GM18508 (cell line): ENCODE results near the gene CTRB1.

Source experiments
- ATAC-seq: cut with Tn5 transposase; IDR thresholded peaks from one replicate; pipeline ENCODE4 v1.9.1; 2021; ENCODE audit warnings: moderate number of reproducible peaks; ENCODE audit not compliant: insufficient read depth, unreplicated experiment

Gene CTRB1

DNA sequence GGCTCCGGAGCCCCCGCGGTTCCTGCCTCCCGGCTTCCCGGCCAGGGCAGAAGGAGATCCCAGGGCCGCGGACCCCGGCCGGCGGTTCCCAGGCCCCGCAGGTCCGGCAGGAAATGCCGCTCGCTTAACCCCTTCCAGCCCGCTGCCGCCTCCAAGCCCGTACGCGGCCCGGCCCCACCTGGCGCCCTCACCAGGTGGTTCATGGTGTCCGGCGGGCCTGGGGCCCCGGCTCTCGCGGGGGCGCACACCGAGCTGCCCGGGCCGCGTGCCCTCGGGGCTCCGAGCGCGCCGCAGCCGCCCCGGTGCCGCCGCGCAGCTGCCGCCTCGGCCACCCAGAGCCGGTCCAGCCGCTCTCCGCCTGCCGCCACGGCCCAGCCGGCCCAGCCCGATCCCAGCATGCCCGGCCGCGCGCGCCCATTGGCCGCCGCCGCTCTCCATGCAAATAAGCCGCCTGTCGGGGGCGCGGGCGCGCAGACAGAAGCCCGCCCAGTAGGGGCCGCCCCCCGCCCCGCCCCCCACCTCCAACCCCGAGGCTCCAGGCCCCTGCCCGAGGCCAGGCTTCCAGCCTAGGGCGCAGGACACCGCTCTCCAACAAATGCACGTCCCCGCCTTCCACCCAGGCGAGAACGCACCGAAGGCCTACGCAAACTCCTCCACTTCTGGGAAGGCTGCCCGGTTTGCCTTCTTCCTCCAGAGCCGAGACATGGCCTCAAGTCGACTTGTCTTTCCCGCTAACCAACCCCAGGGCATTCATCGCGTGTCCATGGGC is 32.7 kb downstream of the CTRB1 start, which contains the start of gene BCAR1:
Gene BCAR1, minus strand, starts transcription at position 345 of the 769 bp plus-strand sequence. Its CDS starts 142 bp downstream, at position 203.
- no peak for ATAC-seq

DNA sequence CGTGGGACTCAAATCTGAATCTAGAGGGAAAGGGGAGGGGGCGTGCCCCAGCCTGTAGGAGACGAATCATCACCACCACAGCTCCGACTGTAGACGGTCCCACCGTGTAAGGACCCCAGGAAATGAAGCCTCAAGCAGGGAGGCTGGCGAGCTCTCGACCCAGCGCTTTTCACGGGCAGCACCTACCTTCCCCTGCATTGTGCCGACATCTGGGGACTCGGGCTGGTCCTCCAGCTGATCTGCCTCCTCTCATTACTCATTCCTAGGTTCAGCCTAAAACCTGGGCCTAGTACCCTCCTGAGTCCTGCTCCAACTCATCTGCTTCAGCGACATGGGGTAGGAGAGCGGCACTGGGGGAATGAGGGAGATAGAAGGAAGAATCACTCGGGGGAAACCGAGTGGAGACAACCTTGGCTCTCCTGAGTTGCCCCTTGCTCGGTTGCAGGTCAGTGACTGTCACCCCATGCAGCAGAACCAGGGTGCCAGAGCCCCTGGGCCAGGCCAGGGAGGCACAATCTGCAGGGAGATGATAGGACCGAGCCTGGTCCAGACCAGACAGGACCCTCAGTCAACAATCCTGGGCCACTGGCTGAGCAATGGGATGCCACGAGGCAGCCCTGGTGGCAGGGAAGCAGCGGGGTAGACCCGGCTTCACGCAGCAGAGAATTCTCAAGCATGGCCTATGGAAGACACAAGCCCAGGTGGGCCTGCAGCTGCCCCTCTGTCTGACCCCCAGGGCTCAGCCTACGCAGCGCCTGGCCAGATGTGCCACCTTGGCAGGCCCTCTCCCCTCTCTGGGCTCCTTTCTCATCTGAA is 33.5 kb downstream of the CTRB1 start:
- ATAC-seq, result no peak

DNA sequence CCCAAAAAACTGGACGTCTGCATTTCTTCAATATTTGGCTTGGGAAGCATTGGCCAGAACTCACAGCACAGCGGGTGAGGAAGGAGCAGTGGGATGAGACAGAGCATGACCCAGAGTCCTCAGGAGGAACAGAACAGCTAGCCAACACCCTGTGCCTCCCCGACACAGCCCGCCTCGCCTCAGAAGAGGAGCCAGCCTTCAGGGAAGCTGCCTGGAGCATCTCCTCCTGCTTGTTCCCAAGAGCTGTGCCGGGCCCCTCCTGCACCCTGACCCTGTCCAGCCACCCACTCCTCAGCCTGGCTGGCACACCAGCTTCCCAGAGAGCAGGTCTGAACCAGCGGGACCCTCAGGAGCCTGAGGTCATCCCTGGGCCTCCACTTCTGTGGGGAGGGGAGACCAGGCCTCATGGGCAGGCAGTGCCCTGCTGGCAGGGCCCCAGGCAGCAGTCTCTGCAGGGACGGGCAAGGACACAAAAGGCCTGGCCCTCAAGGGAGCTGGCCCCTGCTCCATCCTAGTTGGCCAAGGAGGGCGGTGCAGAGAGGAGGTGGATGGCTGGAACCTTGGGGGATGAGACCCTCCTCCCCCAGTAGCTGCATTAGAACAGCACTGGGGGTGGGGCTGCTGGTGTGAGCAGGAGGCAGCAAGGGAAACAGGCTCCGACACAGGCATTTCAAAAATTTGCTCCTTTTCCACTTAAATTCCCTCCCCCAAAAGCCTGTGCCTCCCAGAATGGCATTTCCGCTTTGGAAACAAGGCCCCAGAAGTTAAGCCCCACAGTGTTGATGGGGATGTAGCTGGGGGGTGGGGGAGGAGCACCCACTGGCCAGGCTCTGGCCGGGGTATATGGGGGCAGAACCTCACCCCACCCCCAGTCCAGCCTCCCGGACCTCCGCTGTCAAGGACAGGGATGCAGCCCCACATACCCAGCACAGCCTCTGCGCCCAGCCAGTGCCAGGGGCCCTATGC is 34.4 kb downstream of the CTRB1 start:
- ATAC-seq, result no peak

DNA sequence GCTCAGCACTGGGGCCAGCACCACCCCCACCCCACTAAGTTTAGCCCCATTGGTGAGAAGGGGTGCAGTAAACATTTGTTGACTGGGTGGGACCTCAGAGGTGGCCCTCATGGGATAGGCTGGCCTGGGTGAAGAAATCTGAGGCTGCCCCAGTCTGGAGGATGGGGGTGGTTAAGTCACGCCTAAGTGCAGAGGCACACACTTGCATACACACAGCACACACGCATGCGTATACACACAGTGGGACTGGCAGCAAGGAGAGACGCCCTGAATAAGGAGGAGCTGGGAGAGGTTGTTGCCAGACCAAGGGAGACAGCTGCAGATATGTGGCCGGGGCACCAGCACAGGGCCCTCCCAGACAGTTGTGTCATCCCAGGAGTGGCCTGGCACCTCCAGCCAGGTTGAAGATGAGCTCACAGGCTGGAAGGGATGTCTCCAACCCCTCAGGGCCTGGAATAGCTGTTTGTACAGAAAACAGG is 35.6 kb downstream of the CTRB1 start:
- no peak for ATAC-seq

DNA sequence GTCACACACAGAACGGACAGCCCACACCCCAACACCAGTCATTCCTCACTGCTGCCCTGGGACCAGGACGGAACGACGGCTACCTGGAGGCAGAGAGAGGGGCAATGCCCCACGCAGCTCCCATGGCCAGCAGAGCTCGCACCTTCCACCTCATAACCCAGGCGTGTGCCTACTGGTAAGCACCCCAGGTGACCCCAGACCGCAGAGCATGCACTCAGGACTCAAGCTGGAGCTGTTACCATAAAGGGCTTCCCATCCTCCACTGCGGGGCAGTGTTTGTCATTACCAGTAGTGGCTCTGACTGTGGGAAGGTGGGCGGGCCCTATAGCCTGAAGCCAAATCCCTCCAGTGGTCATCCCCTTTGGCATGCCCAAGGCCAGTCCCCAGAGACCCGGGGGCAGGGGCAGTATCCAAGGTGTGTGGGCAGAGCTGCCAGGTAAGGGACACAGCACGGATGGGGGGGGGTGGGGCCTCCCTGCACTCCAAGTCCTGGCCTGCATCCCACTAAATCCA is 37.3 kb downstream of the CTRB1 start:
- no peak for ATAC-seq

DNA sequence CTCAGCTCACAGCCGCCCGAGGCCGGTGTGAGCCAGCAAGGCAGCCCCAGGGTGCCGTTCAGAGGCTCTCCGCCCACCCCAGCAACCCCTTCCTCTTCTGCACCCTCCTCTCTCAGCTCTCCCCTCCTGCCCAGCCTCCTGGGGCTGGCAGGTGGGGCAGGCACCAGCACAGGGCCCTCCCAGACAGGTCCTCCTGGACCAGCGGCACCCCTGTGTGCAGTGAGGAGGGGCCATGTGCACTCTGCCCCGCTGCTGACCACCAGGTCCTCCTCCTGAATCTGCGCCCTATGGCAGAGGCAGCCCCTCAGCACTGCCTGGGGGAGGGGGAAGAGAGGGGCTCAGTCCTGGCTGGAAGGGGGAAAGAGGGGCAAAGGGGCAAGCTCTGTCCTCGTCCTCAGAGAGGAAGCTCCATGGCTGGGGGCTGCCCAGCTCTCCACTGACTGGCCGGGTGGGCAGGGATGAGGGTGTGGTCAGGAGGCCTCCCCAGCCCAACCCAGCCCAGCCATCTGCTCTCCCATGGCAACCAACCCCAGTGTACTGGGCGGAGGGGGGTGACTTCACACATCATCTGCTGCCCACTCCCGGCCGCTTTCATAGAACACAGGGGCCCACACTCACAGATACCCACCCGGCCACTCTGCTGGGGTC is 38.0 kb downstream of the CTRB1 start:
- no peak for ATAC-seq

DNA sequence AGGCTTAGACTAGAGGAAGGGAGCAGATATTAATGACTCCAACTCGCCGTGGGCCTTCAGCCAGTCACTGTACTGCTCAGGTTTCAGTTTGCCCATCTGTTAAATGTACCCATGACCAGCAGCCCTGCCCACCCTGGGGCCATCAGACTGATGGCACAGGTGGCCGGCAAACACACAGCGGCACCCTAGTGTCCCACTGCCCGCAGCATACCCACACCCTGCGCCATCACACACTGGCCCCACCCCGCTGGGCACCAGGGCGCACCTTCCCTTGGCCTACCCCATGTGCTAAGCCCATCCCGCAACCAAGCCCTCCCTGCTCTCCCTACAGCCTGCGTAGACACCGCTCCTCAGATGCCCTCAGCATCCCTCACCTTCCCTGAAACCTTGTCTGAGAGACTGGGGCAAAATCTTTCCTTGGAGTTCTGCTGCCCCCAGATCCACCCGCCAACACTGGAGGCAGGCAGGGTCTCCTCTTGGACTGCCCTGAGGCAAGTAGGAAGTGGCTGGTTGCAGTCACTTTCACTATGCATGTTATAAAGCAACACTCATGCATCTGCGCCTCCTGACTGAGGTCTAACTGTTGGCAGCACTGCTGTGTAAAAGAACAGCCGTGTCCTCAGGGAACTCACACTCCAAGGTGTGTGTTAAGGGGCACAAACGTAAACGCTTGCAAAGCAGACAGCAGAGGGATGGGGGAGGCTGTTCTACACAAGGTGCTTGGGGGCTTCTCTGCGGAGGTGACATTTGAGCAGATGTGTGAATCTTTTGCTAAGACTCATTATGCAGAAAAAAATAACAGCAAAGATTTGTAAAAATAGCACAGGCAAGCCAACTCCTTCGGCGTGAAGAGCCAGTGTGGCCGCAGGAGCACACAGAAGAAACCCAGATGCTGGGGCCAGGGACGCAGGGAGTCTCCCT is 39.4 kb downstream of the CTRB1 start:
- no peak for ATAC-seq

DNA sequence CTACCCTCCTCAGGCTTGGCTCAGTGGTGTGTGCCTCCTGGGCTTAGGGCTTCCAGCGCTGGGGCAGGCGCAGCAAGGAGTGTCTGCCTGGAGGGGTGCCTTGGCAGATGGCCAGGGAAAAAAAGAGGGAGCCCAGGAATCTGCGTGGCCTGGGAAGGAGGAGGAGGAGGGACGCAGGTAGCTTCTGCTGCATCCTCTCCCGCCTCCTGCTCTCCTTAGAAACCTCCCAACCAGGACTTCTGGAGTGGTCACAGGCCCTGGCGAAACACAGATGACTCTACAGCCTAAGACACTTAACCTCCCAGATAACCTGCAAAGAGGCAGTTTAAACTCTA is 40.0 kb downstream of the CTRB1 start:
- no peak for ATAC-seq

DNA sequence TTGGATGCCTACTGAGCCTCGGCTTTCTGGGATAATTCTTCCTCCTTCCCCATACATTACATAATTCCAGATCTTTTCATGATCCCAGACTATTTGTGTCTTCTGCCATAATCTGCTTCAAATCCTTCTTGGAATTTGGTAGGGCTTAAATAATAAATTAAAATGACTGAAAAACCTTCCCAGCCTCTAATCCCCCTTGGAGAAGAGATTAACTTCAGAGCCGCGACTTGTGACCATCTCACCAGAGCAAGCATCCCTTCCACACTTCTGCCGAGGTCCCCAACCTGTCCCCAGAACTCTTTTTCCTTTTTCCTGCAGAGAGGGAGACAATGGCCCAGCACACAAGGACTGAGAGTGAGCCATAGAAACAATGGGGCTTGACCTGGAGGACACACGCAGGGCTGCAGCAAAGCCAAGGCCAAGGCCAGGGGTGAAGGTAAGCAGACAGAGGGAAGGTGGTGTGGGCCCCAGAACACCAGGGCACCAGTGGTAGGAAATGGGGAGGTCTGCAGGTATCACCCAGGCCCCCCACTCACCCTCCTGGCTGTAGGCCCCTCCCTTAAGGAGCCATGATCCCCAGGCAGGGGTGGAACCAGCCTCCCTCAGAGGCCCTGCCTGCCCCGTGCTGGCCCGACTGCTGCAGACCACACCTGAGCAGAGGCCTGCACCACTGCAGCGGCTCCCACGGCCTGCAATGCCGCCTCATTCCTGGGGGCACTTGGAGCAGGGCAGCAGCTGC is 42.2 kb downstream of the CTRB1 start:
- ATAC-seq, result no peak

DNA sequence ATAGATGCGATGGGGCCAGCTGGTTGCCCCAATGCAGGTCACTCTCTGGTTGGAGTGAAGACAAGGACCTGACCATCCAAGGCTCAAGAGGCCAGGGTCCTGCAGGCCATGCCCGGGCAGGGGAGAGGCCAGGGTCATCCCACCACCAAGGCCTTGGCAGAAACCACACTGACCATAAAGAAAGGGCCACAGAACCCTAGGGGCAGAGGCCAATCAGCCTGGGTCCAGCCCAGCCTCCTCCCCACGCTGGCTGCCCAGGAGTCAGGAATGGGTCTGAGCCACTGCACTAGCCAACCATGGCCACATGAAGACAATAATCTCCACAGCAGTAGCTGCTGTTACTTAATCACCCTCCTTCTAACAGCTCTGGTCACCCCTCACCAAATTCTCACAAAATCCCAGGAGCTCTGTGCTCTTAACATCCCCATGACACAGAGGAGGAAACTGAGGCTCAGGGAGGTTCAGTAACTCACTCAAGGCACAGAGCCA is 42.8 kb downstream of the CTRB1 start:
- ATAC-seq, result no peak

DNA sequence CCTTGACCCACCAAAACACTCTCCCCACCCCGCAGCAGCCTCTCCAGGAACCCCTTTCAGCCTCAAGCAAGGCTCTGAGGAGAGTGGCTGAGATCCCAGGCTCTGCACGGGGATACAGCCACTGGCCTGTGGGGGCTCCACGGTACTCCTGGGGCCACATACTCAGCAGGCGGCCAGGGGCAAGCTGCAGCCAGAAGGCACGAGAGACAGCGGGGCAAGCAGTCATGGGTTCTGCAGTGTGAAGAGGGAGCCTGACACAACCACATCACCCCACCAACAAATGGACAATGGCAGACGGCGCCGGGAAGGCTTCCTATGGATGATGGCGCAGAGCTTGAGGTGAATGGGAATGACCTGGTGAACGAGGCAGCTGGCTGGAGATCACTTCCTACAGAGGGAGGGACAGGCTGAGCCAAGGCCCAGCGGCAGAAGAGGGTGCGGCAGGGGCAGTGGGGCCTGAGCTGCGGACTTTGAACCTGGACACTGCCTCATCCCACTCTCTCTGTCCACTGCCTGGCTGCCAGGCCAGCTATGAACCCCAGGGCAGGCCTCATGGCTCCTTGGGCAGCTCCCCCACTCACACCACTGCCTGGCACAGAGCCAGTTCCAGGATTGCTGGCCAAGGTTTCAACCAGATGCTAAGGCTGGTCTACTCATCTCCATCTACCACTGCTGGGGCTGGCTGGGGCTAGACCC is 43.5 kb downstream of the CTRB1 start:
- ATAC-seq, result no peak

DNA sequence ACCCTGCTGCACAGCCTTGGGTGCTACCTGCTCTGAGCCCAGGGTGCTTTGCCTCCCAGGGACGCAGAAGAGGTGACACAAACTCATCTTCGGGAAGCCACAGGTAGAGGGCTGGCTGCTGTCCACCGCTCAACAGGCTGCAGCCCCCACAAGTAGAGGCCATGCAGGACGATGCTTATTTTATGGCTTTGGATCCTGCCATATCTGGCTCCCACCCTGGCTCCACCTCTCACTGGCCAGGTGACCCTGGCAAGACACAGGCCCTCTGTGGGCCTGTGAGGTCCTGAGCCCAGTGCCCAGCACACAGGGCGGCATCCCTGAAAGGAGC is 44.0 kb downstream of the CTRB1 start:
- no peak for ATAC-seq

DNA sequence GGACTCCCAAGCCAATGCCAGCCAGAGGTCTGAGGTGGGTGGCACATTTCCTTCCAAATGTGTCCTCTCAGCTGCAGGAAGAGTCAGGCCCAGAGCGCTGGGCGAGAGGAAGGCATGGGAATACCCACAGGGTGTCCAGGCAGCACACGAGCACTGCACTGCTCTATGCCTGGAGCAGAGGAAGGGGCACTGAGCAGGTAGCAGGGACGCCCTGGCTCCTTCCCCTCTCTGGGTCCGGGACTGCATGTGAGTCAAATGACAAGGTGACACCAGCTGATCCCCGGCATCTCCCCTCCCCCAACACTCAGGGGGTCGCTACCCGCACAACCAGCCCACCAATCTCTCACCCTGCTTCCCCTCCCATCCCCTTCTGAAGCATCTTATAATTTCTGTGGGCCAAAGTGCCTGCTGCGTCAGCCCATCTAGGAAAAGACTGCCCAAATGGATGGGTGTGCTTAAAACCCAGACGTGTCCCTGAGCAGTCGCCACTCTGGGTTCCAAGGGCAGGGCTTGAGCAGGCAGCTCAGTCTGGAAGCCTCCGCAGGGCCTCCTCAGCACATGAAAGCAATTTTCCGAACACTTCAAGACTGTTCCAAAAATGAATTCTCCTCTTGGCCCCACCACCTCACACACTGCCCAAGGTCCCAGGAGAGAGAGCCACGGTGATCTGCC is 44.6 kb downstream of the CTRB1 start:
- ATAC-seq, result no peak

DNA sequence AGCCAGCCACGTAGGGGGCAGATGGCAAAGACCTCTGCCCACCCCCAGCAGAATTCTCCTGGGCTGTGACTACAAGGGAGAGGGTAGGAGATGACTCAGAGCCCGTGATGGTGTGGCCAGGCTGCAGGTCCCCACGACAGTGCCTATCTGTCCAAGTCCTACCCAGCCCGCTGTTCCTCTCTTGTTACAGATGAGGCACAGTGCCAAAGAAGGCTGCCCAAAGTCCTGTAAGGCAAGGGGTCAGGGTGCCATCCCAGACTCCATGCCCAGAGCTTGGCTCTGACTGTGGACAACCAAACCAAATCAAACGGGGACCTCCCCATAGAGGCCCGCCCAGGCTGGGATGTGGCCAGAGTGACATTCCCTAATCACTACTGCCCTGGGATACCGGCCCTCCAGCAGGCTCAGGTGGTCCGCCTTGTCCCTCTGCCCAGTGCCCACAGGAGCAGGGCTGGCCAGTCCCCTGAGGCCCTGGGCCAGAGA is 45.2 kb downstream of the CTRB1 start:
- ATAC-seq, result no peak

DNA sequence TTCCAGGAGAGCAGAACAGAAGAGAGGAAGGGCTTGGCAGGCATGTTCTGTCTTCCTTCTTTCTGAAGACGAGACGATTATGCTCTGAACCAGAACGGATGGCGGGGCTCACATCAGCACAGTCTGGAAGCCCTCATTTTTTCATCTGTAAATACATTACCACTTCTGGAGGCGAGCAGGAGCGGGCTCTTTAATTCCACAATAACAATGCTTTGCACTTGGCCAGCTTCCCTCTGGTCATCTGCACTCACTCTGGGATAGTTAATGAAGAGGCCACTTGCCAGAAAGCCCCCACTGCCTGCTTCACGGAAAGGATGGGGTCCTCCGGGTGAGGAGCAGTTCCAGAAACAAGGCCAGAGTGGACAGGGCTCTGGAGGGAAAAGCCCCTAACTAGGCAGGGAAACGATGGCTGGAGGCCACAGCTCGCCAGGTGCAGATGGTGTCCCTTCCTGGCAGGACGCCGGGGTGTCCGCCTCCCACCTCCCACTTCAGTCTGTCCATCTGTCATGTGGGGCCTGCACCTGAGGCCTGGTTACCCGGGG is 45.7 kb downstream of the CTRB1 start:
- ATAC-seq, result no peak
